ENCODE measurements around the gene PHF23. TPM values are rescaled to one million over a fixed set of nuclear protein-coding genes. Genes with fewer than 3 reads are reported as not detected.
A peak's percentile ranks its signal among the peaks of the same experiment; 100 is the strongest.

The PHF23 gene
- total and polyA plus RNA-seq, 9 of the 15 experiments (the other 6 are each of a cell fraction or from before 2014, with no cell fraction given) = 7.4 to 87.5 (median 33.7) TPM

- 0 out of 2 replicates have a peak, but pooled peaks have one; percentile 51 for TF ChIP-seq ZNF583 (CRISPR knock-in tag; IDR thresholded peaks at IDR 0.05)
Observed at GRCh38 chr17:7219812-7220592, 19.3 kb downstream of the PHF23 start, which contains the start of the genes ACADVL and DLG4 (continued).

GRCh38 chr17:7219229-7219811 is 19.9 kb downstream of the PHF23 start:
- no peak for DNase-seq (ENCODE audit: extremely low read depth in 1 of 4, low spot score in 3 of 4)
- BruUV-seq (replicated peaks) = no TSS peak
- Histone ChIP-seq H3K27ac (ENCODE audit: extremely low read depth, low read depth, low read length) (peak overlapping the region; percentile 90), H3K9me3 (replicated peaks; ENCODE audit: control insufficient read depth, insufficient read depth, low read depth, low read length) (no peaks in the 10 kb centered on the region), H3K27me3 (ENCODE audit: control insufficient read depth in 2 of 2, insufficient read depth in 2 of 2, low read length in 2 of 2) (no peaks in the 10 kb centered on the region), H3K79me2 (ENCODE audit: control insufficient read depth, insufficient read depth, low read length) (peaks cover 42% of the 10 kb centered on the region), H3K36me3 (ENCODE audit: control insufficient read depth, insufficient read depth, low read length) (peaks cover 39% of the 10 kb centered on the region; the same call in 2 of the 3 replicates), H3K4me2 (ENCODE audit: insufficient read depth, low read length) (peak overlapping the region; percentile 93), H3K9ac (ENCODE audit: insufficient read depth in 1 of 2, low read depth in 2 of 2, low read length in 2 of 2) (peak overlapping the region; percentile 90 to 99), H3K4me1 (replicated peaks in 1 of 2; ENCODE audit: control insufficient read depth in 2 of 2, insufficient read depth in 2 of 2, low read length in 2 of 2) (peaks cover 40 to 56% of the 10 kb centered on the region in 2 experiments), H3K4me3 (peak overlapping the region; percentile 87), H3K9me1 (ENCODE audit: control insufficient read depth, insufficient read depth, low read length) (peaks cover 6% of the 10 kb centered on the region), H2AFZ (ENCODE audit: low read depth, low read length) (peak overlapping the region; percentile 94), H4K20me1 (replicated peaks; ENCODE audit: control insufficient read depth, insufficient read depth, low read length) (peaks cover 6% of the 10 kb centered on the region)
- ChIA-PET POLR2A (interaction anchor here (0.5 to 7.7 kb wide), 9 partner anchors 11 to 318 kb away, joined by 3 to 73 read pairs (median 3); partner anchors contain the start of genes DVL2, GABARAP, PHF23 and SLC16A13), CTCF (ENCODE audit: low intra/inter-chr PET ratio) (no interaction called here)
- WGBS (ENCODE audit: insufficient coverage, low coverage, missing lambda C conversion rate) = 15% methylated on average over 12 of the region's 12 CpGs
- no peak for FAIRE-seq
- in situ Hi-C loops (cut with MboI) (no loop called here), intact Hi-C loops (cut with micrococcal nuclease) (no loop called here)
- ATAC-seq = no peak; the same call in 2 of the 3 replicates
- no peak for TF ChIP-seq CBX2 (IDR thresholded peaks at IDR 0.05; ENCODE audit: insufficient read depth, low read length, poor library complexity, severe bottlenecking)
- no peak for TF ChIP-seq POLR2B (IDR thresholded peaks at IDR 0.05; ENCODE audit: low read depth, partially characterized antibody)
- 0 out of 2 replicates have a peak, but pooled peaks have one; percentile 1 for TF ChIP-seq GABPA (tag; conservative IDR thresholded peaks at IDR 0.05; ENCODE audit: low read depth)
- TF ChIP-seq ZNF639 (CRISPR knock-in tag; conservative IDR thresholded peaks at IDR 0.05 in 1 of 2, IDR thresholded peaks at IDR 0.05 in 1 of 2) = no peak
- TF ChIP-seq ZNF263 (CRISPR knock-in tag; IDR thresholded peaks at IDR 0.05; ENCODE audit: borderline replicate concordance) = 0 out of 2 replicates have a peak, but pooled peaks have one; percentile 20
- no peak for TF ChIP-seq CREM (IDR thresholded peaks at IDR 0.05; ENCODE audit: low read depth)
- no peak for TF ChIP-seq E2F8 (IDR thresholded peaks at IDR 0.05; ENCODE audit: low read depth, partially characterized antibody)
- TF ChIP-seq NCOA2 (IDR thresholded peaks at IDR 0.05; ENCODE audit: partially characterized antibody in 2 of 2) = no peak
- TF ChIP-seq ELF4 (CRISPR knock-in tag; IDR thresholded peaks at IDR 0.05) = 0 out of 2 replicates have a peak, but pooled peaks have one; percentile 17
- TF ChIP-seq HDGF (IDR thresholded peaks at IDR 0.05) = 0 out of 2 replicates have a peak, but pooled peaks have one; percentile 86
- peak; percentile 40; the same call in 1 of the 2 replicates for TF ChIP-seq NBN (IDR thresholded peaks at IDR 0.05; ENCODE audit: low read depth)
- TF ChIP-seq THRB (CRISPR knock-in tag; conservative IDR thresholded peaks at IDR 0.05) = no peak

Data from K562 (cell line).